OCI-LY3 (cell line): ENCODE data around the gene KIF3B.
A peak's percentile ranks its signal among the peaks of the same experiment; 100 is the strongest.

Experiments
- H2AFZ ChIP-seq: fragments of 200-600, 300-600 bp; shearing (Covaris generic); 2 replicates; pipeline ENCODE4 v1.6.0; 2014; ENCODE audit warnings: antibody characterized with exemption, low read depth, low read length
- H3K27ac ChIP-seq: fragments of 200-600, 300-600 bp; sonication (generic); 2 replicates; pipeline ENCODE4 v1.5.1; 2014; ENCODE audit warnings: mild to moderate bottlenecking, low read length, moderate library complexity, mixed read lengths
- H3K27me3 ChIP-seq: fragments of 200-600, 300-600 bp; sonication (generic); 2 replicates; pipeline ENCODE4 v1.6.1; 2014; ENCODE audit warnings: low read depth, low read length, mixed read lengths
- H3K36me3 ChIP-seq: fragments of 200-600, 300-600 bp; sonication (generic); replicated peaks from 2 replicates; pipeline ENCODE3; 2014; ENCODE audit warnings: low read depth, low read length, mixed read lengths
- H3K4me1 ChIP-seq: fragments of 300-600, 200-600 bp; sonication (generic); 2 replicates; pipeline ENCODE4 v1.6.1; 2014; ENCODE audit warnings: low read length, mixed read lengths
- H3K4me2 ChIP-seq: fragments of 200-600, 300-600 bp; sonication (generic); 2 replicates; pipeline ENCODE4 v1.6.1; 2014; ENCODE audit warnings: low read length, mixed read lengths
- H3K4me3 ChIP-seq: fragments of 300-600, 200-600 bp; sonication (generic); 2 replicates; pipeline ENCODE4 v1.5.1; 2014; ENCODE audit warnings: antibody characterized with exemption, mild to moderate bottlenecking, low read length, moderate library complexity
- H3K79me2 ChIP-seq: fragments of 300-600, 200-600 bp; shearing (Covaris generic); 2 replicates; pipeline ENCODE4 v1.6.1; 2014; ENCODE audit warnings: mild to moderate bottlenecking, low read length, mixed read lengths
- H3K9ac ChIP-seq: fragments of 300-600, 200-600 bp; shearing (Covaris generic); 2 replicates; pipeline ENCODE4 v1.6.0; 2014; ENCODE audit warnings: mild to moderate bottlenecking, low read length, moderate library complexity
- H3K9me3 ChIP-seq: fragments of 200-600, 300-600 bp; shearing (Covaris generic); 2 replicates; pipeline ENCODE4 v1.6.1; 2014; ENCODE audit warnings: low read length, mixed read lengths; ENCODE audit not compliant: insufficient read depth
- H4K20me1 ChIP-seq: fragments of 200-600, 300-600 bp; sonication (generic); 2 replicates; pipeline ENCODE4 v1.6.1; 2016; ENCODE audit warnings: low read length, mixed read lengths; ENCODE audit not compliant: insufficient read depth
- EZH2phosphoT487 ChIP-seq: fragments of 200-600 bp; shearing (Covaris generic); IDR thresholded peaks from 2 replicates; pipeline ENCODE4 v1.6.1; 2018; ENCODE audit warnings: antibody characterized with exemption, mixed run types, low read depth
- TF ChIP-seq, protein P1 (sequence below): fragments of 200-600, 300-600 bp; sonication (generic); IDR thresholded peaks from 2 replicates; pipeline ENCODE4 v1.5.1; 2014; ENCODE audit warnings: antibody characterized with exemption, low read length, low read depth

The KIF3B gene

DNA sequence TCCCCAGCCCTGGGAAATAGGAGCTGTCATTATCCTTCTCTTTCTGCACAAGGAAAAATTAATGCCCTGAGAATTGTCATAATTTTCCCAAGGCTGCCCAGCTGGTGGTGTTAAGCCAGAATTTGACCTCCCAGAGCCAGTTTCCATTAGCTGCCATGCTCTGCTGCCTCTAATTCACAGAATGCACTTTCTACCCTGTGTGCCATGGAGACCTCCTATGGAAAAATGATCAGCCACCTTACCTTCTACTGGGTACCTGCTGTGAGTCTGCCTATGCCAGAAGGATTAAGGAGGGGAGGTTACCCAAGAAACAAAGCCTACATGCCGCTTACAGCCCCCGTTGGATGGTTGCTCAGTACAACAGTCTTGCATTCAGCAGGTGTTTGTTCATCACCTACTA is 40.6 kb upstream of the KIF3B start:
- Histone ChIP-seq H3K79me2 (no peaks in the 10 kb centered on the region), H3K27ac (no peak overlapping the region), H3K36me3 (peaks cover 35% of the 10 kb centered on the region), H3K4me3 (no peak overlapping the region), H4K20me1 (no peaks in the 10 kb centered on the region), H3K9ac (no peak overlapping the region), H3K27me3 (no peaks in the 10 kb centered on the region), H3K9me3 (no peaks in the 10 kb centered on the region), H3K4me2 (no peak overlapping the region), H2AFZ (no peak overlapping the region), H3K4me1 (no peaks in the 10 kb centered on the region)
- TF ChIP-seq, protein P1, sequence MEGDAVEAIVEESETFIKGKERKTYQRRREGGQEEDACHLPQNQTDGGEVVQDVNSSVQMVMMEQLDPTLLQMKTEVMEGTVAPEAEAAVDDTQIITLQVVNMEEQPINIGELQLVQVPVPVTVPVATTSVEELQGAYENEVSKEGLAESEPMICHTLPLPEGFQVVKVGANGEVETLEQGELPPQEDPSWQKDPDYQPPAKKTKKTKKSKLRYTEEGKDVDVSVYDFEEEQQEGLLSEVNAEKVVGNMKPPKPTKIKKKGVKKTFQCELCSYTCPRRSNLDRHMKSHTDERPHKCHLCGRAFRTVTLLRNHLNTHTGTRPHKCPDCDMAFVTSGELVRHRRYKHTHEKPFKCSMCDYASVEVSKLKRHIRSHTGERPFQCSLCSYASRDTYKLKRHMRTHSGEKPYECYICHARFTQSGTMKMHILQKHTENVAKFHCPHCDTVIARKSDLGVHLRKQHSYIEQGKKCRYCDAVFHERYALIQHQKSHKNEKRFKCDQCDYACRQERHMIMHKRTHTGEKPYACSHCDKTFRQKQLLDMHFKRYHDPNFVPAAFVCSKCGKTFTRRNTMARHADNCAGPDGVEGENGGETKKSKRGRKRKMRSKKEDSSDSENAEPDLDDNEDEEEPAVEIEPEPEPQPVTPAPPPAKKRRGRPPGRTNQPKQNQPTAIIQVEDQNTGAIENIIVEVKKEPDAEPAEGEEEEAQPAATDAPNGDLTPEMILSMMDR = no peak
- no peak for TF ChIP-seq EZH2phosphoT487

DNA sequence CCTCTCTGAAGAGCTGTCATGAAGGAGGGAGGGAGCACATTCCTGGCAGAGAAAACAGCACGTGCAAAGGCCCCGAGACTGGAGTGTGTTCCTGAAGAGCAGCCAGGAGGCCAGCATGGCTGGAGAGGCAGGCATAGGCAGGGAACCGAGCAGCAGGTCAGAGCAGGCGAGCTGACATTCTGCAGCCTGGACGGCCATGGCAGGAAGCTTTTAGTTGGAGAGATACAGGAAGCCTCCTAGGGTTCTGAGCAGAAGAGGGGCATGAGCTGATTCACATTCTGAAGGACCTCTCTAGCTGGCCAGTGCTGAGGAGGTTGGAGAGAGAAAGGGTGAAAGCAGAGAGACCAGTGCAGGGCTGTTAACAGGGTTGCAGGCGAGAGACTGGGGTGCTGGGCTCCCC is 40.0 kb upstream of the KIF3B start:
- H3K4me1 ChIP-seq = no peaks in the 10 kb centered on the region
- H3K79me2 ChIP-seq = no peaks in the 10 kb centered on the region
- peaks cover 32% of the 10 kb centered on the region for H3K36me3 ChIP-seq
- H3K4me3 ChIP-seq = no peak overlapping the region
- no peaks in the 10 kb centered on the region for H3K27me3 ChIP-seq
- no peak overlapping the region for H2AFZ ChIP-seq
- no peak overlapping the region for H3K9ac ChIP-seq
- no peak overlapping the region for H3K4me2 ChIP-seq
- no peak for TF ChIP-seq EZH2phosphoT487
- TF ChIP-seq, protein P1 = no peak
- H4K20me1 ChIP-seq = no peaks in the 10 kb centered on the region
- H3K9me3 ChIP-seq = no peaks in the 10 kb centered on the region
- no peak overlapping the region for H3K27ac ChIP-seq

DNA sequence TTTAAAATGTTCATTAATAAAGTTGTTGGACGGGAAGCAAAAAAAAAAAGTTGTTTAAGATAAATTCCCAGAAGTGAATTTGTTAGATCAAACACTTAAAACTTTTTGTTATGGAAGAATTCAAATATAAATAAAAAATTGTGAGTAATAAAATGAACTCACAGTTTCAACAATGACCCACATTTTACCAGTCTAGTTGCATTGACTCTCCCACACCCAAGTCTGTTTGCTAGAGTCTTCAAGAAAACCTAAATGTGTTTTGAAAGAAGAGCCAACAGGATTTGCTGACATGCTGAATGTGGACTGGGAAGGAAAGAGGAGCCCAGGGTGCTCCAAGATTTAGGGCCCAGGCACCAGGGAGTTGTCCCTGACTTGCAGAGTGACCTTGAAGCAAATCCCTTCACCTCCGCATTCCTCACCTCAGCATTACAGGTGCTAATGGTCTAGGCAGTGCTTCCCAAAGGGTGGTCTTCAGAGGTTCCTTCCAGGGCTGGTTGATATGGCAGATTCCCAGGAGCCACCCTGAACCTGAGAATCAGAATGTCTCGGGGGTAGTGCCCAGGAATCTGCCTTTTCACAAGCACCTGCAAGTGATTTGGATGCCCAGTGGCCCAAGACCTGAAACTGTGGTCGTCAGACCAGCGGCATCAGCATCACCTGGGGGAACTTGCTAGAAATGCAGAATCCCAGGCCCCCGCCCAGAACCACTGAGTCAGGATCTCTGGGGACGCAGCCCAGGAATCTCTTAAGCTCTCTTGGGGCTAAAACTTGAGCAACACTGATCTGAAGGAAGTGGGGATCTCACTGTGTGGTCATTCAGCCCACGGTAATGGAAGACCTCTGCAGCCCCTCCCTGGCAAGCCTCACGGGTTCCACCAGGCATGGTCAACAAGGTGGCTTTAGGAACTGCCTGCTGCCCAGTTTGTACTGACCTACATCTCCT is 38.7 kb upstream of the KIF3B start:
- Histone ChIP-seq H3K27me3 (no peaks in the 10 kb centered on the region), H3K36me3 (peaks cover 22% of the 10 kb centered on the region), H3K4me2 (no peak overlapping the region), H3K27ac (no peak overlapping the region), H3K4me3 (no peak overlapping the region), H3K4me1 (no peaks in the 10 kb centered on the region), H4K20me1 (no peaks in the 10 kb centered on the region), H3K79me2 (no peaks in the 10 kb centered on the region), H3K9ac (no peak overlapping the region), H2AFZ (no peak overlapping the region), H3K9me3 (no peaks in the 10 kb centered on the region)
- TF ChIP-seq, protein P1 = no peak
- TF ChIP-seq EZH2phosphoT487 = no peak

DNA sequence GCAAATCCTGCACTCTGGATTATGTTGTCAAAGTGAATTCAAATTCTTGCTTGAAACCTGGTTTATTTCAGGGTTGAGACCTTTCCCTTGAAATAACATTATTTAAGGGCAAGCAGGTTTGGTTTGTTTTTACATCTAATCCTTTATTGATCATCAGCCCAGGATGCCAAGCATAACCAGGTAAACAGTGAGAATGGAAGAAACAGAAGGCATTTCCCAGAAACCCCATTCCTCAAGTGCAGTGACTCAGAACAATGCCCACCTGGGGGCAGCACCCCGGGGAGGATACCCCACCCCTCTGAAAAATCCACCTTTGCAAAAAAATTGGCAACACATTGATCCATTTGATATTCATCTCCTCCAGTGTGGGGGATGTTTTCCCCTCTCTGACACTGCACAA is 37.2 kb upstream of the KIF3B start:
- Histone ChIP-seq H3K36me3 (peaks cover 18% of the 10 kb centered on the region), H4K20me1 (no peaks in the 10 kb centered on the region), H3K4me2 (no peak overlapping the region), H2AFZ (no peak overlapping the region), H3K79me2 (no peaks in the 10 kb centered on the region), H3K27me3 (no peaks in the 10 kb centered on the region), H3K27ac (no peak overlapping the region), H3K9me3 (no peaks in the 10 kb centered on the region), H3K4me3 (no peak overlapping the region), H3K9ac (no peak overlapping the region), H3K4me1 (no peaks in the 10 kb centered on the region)
- TF ChIP-seq EZH2phosphoT487 = no peak
- TF ChIP-seq, protein P1 = peak; percentile 24; the same call in 1 of the 2 replicates
